Measurements from ENCODE around the gene DGKI. TPM values are rescaled to one million over a fixed set of nuclear protein-coding genes. Genes with fewer than 3 reads are reported as not detected.

Gene DGKI
- total and polyA plus RNA-seq, 4 donors = 0.03 to 1.5 (median 0.33) TPM

DNA sequence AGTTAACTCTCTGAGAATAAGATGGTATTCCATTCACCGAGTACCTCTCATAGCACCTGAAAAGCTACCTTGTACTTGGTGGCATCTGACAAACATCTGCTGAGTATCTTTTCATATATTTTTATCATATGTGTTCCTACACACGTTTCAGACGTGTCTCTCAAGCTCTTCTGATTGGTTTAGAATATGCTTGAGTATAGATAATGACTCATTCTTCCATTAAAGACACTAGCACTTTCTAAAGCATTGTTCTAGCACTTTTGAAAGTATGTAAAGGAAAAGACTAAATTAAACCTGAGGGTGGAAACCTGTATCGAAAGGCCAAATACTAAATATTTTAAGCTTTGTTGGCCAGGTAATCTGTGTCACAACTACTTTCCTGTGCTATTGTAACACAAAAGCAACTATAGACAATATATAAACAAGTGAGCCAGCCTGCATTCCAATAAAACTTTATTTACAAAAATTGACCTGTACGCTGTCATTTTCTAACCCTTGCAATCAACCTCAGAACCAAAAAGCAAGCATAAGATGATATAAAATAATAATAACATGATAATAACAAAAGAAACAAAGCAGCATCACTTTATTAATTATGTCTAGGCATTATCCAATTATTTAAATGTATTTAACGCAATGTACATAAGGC, 95.3 kb downstream of the DGKI start:
- ATAC-seq (ENCODE audit: insufficient read depth, low FRiP score) = no peak
- no peak overlapping the region for H3K4me3 ChIP-seq
- H3K27me3 ChIP-seq (ENCODE audit: control insufficient read depth in 3 of 3, insufficient read depth in 3 of 3, low read length in 2 of 3) = no peaks in the 10 kb centered on the region

GRCh38 chr7:137747359-137748031, 99.3 kb downstream of the DGKI start:
- Histone ChIP-seq H3K4me3 (no peak overlapping the region), H3K9me3 (ENCODE audit: control insufficient read depth in 4 of 4, insufficient read depth in 3 of 4, low read length in 3 of 4) (no peaks in the 10 kb centered on the region), H3K9ac (ENCODE audit: insufficient read depth in 1 of 2, low read length in 2 of 2) (no peak overlapping the region), H3K27me3 (ENCODE audit: control insufficient read depth in 3 of 3, insufficient read depth in 3 of 3, low read length in 2 of 3) (no peaks in the 10 kb centered on the region), H3K4me1 (ENCODE audit: control insufficient read depth in 5 of 5, insufficient read depth in 5 of 5, low read length in 5 of 5) (no peaks in the 10 kb centered on the region), H3K36me3 (ENCODE audit: control insufficient read depth in 4 of 4, insufficient read depth in 4 of 4, low read length in 4 of 4) (no peaks in the 10 kb centered on the region), H3K27ac (ENCODE audit: low read depth in 1 of 2, low read length in 1 of 2) (no peak overlapping the region)
- ATAC-seq (ENCODE audit: insufficient read depth, low FRiP score) (no peak), DNase-seq (no peak)
- WGBS, 2 donors = 72 to 86% methylated on average over 7 of the region's 7 CpGs
- no peak for TF ChIP-seq CTCF (IDR thresholded peaks at IDR 0.05; ENCODE audit: control extremely low read depth, extremely low read depth)

More for the DNA sequence above, 95.3 kb downstream of the DGKI start:
- H3K9me3 ChIP-seq (ENCODE audit: control insufficient read depth in 4 of 4, insufficient read depth in 3 of 4, low read length in 3 of 4) = no peaks in the 10 kb centered on the region
- H3K9ac ChIP-seq (ENCODE audit: insufficient read depth in 1 of 2, low read length in 2 of 2) = no peak overlapping the region
- no peak for DNase-seq
- no peaks in the 10 kb centered on the region for H3K36me3 ChIP-seq (ENCODE audit: control insufficient read depth in 4 of 4, insufficient read depth in 4 of 4, low read length in 4 of 4)
- no peaks in the 10 kb centered on the region for H3K4me1 ChIP-seq (ENCODE audit: control insufficient read depth in 5 of 5, insufficient read depth in 5 of 5, low read length in 5 of 5)
- 84 to 89% methylated on average over 6 of the region's 6 CpGs for WGBS, 2 donors
- TF ChIP-seq CTCF (IDR thresholded peaks at IDR 0.05; ENCODE audit: control extremely low read depth, extremely low read depth) = no peak
- no peak overlapping the region for H3K27ac ChIP-seq (ENCODE audit: low read depth in 1 of 2, low read length in 1 of 2)

DNA sequence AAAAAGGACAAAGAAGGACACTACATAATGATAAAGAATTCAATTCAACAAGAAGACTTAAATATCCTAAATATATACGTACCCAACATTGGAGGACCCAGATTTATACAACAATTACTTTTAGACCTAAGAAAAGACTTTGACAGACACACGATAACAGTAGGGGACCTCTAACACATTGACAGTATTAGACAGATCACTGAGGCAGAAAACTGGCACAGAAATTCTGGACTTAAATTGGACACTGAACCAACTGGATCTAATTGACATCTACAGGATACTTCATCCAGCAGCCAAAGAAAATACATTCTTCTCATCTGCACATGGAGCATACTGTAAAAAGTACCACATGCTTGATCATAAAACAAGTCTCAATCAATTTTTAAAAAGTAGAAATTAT, 103.8 kb downstream of the DGKI start:
- 96 to 97% methylated on average over 2 of the region's 2 CpGs for WGBS, 2 donors
- H3K9ac ChIP-seq (ENCODE audit: insufficient read depth in 1 of 2, low read length in 2 of 2) = no peak overlapping the region

More for the DNA sequence above, 103.8 kb downstream of the DGKI start:
- no peak for ATAC-seq (ENCODE audit: insufficient read depth, low FRiP score)
- no peaks in the 10 kb centered on the region for H3K36me3 ChIP-seq (ENCODE audit: control insufficient read depth in 4 of 4, insufficient read depth in 4 of 4, low read length in 4 of 4)
- H3K27ac ChIP-seq (ENCODE audit: low read depth in 1 of 2, low read length in 1 of 2) = no peak overlapping the region
- no peaks in the 10 kb centered on the region for H3K9me3 ChIP-seq (ENCODE audit: control insufficient read depth in 4 of 4, insufficient read depth in 3 of 4, low read length in 3 of 4)
- no peak for DNase-seq
- no peak overlapping the region for H3K4me3 ChIP-seq
- no peak for TF ChIP-seq CTCF (IDR thresholded peaks at IDR 0.05; ENCODE audit: control extremely low read depth, extremely low read depth)
- no peaks in the 10 kb centered on the region for H3K4me1 ChIP-seq (ENCODE audit: control insufficient read depth in 5 of 5, insufficient read depth in 5 of 5, low read length in 5 of 5)
- H3K27me3 ChIP-seq (ENCODE audit: control insufficient read depth in 3 of 3, insufficient read depth in 3 of 3, low read length in 2 of 3) = peaks cover 0 to 3% (median 0%) of the 10 kb centered on the region in 3 donors

Data from lung (tissue), 12 donors.